Glutamatergic neuron (in vitro differentiated cells): ENCODE data around the gene SLC25A18. TPM values are rescaled to one million over a fixed set of nuclear protein-coding genes. Genes with fewer than 3 reads are reported as not detected.

Source experiments
- DNase-seq: peaks from one replicate; pipeline ENCODE4 v3.0.0; 2022
- H3K27ac Mint-ChIP-seq: one replicate; pipeline ENCODE4 v1.8.0; 2020; ENCODE audit warnings: mild to moderate bottlenecking, mixed read lengths, inconsistent platforms; ENCODE audit not compliant: unreplicated experiment
- H3K27me3 Mint-ChIP-seq: one replicate; pipeline ENCODE4 v1.8.0; 2020; ENCODE audit warnings: mild to moderate bottlenecking, moderate library complexity, mixed read lengths, inconsistent platforms; ENCODE audit not compliant: unreplicated experiment
- H3K36me3 Mint-ChIP-seq: one replicate; pipeline ENCODE4 v1.8.0; 2020; ENCODE audit warnings: mild to moderate bottlenecking, mixed read lengths, inconsistent platforms; ENCODE audit not compliant: unreplicated experiment
- H3K4me1 Mint-ChIP-seq: one replicate; pipeline ENCODE4 v1.8.0; 2020; ENCODE audit warnings: mild to moderate bottlenecking, low read depth, mixed read lengths, inconsistent platforms; ENCODE audit not compliant: unreplicated experiment
- H3K4me3 Mint-ChIP-seq: one replicate; pipeline ENCODE4 v1.8.0; 2020; ENCODE audit warnings: mild to moderate bottlenecking, mixed read lengths, inconsistent platforms; ENCODE audit not compliant: unreplicated experiment
- H3K9me3 Mint-ChIP-seq: one replicate; pipeline ENCODE4 v1.8.0; 2020; ENCODE audit warnings: mild to moderate bottlenecking, moderate library complexity, mixed read lengths, inconsistent platforms; ENCODE audit not compliant: unreplicated experiment
- CTCF ChIP-seq: fragments of 200-600 bp; sonication (generic); IDR thresholded peaks from one replicate; pipeline ENCODE4 v1.5.0; 2021; ENCODE audit not compliant: partially characterized antibody, unreplicated experiment
- total RNA-seq: library from RNA; stranded (reverse); fragmentation: NEBNext Ultra II Directional; extraction: Animal tissue kit (Norgen Biotek cat#: 25700); gene quantifications from one replicate; pipeline ENCODE4 v1.2.1, GENCODE V29; 2021; ENCODE audit not compliant: unreplicated experiment

SLC25A18 gene
- total RNA-seq, 1 donor from 2014 or later: 6.4 TPM

- H3K4me3 Mint-ChIP-seq: no peak overlapping the region
- no peak for TF ChIP-seq CTCF
- no peak overlapping the region for H3K27ac Mint-ChIP-seq
- no peak for DNase-seq
- H3K27me3 Mint-ChIP-seq: peaks cover 8% of the 10 kb centered on the region
- H3K4me1 Mint-ChIP-seq: no peaks in the 10 kb centered on the region
- H3K36me3 Mint-ChIP-seq: no peaks in the 10 kb centered on the region
- peaks cover 16% of the 10 kb centered on the region for H3K9me3 Mint-ChIP-seq
Measured at GRCh38 chr22:17542452-17542851, 20.8 kb upstream of the SLC25A18 start.

GRCh38 chr22:17548010-17548755, 15.1 kb upstream of the SLC25A18 start:
- no peak for TF ChIP-seq CTCF
- H3K4me1 Mint-ChIP-seq: no peaks in the 10 kb centered on the region
- no peak overlapping the region for H3K4me3 Mint-ChIP-seq
- H3K27ac Mint-ChIP-seq: peak overlapping the region; percentile 38
- H3K27me3 Mint-ChIP-seq: peaks cover 15% of the 10 kb centered on the region
- H3K36me3 Mint-ChIP-seq: peaks cover 5% of the 10 kb centered on the region
- DNase-seq: no peak
- H3K9me3 Mint-ChIP-seq: peaks cover 10% of the 10 kb centered on the region

GRCh38 chr22:17548756-17549035, 14.6 kb upstream of the SLC25A18 start:
- Mint-ChIP-seq H3K27me3 (peaks cover 15% of the 10 kb centered on the region), H3K27ac (peak overlapping the region; percentile 38), H3K4me1 (no peaks in the 10 kb centered on the region), H3K9me3 (peaks cover 8% of the 10 kb centered on the region), H3K36me3 (peaks cover 5% of the 10 kb centered on the region), H3K4me3 (no peak overlapping the region)
- no peak for TF ChIP-seq CTCF
- no peak for DNase-seq

GRCh38 chr22:17549183-17549582, 14.1 kb upstream of the SLC25A18 start:
- no peak for TF ChIP-seq CTCF
- Mint-ChIP-seq H3K4me1 (no peaks in the 10 kb centered on the region), H3K36me3 (peaks cover 5% of the 10 kb centered on the region), H3K9me3 (peaks cover 8% of the 10 kb centered on the region), H3K27me3 (peaks cover 15% of the 10 kb centered on the region), H3K27ac (peak overlapping the region; percentile 52), H3K4me3 (no peak overlapping the region)
- no peak for DNase-seq

- H3K36me3 Mint-ChIP-seq: peaks cover 5% of the 10 kb centered on the region
Measured at GRCh38 chr22:17549655-17550054, 13.6 kb upstream of the SLC25A18 start.

More at GRCh38 chr22:17549655-17550054, 13.6 kb upstream of the SLC25A18 start:
- peak overlapping the region; percentile 52 for H3K27ac Mint-ChIP-seq
- no peak overlapping the region for H3K4me3 Mint-ChIP-seq
- TF ChIP-seq CTCF: no peak
- H3K4me1 Mint-ChIP-seq: peaks cover 2% of the 10 kb centered on the region
- peaks cover 15% of the 10 kb centered on the region for H3K27me3 Mint-ChIP-seq
- H3K9me3 Mint-ChIP-seq: peaks cover 8% of the 10 kb centered on the region
- no peak for DNase-seq
